Activated gamma-delta T cell (primary cell): ENCODE data around the gene PRPH.
A peak's percentile ranks its signal among the peaks of the same experiment; 100 is the strongest.
"Not testable (repeated sequence)": the region's sequence is repeated elsewhere in the genome, so short reads cannot be mapped to it uniquely, and the experiment has no call there.

Experiments
- DNase-seq: peaks from one replicate; lab custom pipeline; 2025; lab: John Stamatoyannopoulos, UW

Gene PRPH

DNA sequence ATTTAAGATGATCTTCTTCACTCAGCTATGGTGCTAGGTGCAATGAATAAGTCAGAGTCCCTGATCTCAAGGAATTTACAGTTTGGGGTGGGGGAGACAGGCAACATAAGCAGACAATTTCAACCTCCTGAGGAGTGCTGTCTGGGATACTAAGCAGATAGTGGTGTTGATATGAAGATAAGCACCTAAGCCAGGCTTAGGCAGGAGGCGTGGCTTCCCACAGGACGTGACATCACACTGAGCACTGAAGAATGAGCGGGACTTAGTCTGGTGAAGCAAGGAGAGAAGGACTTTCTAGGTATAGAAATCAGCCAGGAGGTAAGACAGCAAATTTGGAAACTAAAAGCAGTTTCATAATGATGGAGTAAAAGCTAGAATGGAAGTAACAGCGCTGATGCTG lies 6.8 kb downstream of the PRPH start:
- DNase-seq = no peak

DNA sequence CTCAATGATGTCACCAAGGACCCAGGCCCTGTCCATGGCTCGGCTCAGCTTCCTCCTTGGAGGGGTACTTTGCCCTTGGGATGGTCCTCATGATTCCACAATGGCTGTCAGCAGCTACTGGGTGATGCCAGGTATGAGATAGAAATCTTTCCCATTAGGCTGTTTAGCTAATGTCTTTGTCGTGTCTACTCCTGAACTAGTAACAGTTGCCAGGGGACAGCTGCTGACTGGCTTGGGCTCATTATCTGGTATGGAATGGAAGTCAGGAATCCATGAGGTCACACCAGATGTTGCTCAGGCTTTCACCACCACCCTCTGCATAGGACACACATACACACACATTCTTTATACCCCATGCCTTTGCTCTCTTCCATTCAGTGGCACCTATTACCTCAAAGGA lies 9.2 kb downstream of the PRPH start:
- DNase-seq = no peak

DNA sequence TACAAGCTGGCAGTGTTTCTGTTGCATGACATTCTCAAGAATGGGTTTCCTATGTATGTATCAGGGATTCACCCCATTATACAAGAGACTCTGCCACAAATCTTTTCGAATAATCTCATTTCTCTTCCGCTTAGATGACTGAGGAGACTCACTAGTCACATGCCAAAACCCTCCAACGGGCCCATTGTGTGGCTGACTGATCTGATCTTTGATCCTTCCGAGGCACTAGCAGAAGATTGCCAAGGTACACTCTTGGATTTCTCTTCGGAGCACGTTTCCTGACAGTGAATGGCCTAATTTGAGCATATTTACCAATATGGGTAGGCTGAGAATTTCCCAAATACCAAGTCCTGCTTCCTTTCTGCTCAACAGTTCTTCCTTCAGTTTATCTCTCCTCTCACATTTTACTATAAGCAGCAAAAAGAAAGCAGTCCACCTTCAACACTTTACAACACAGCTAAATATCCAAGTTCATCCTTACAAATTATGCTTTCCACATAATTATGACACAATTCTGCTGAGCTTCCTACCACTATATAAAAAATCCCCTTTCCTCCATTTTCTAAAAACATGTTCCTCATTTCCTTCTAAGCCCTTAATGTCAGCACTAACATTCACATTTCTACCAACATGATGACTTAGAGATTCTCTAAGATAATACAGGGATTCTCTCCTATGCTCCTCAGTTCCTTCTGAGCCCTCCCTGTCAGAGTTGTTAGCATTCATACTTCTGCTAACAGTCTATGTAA lies 11.0 kb downstream of the PRPH start:
- DNase-seq = no peak

DNA sequence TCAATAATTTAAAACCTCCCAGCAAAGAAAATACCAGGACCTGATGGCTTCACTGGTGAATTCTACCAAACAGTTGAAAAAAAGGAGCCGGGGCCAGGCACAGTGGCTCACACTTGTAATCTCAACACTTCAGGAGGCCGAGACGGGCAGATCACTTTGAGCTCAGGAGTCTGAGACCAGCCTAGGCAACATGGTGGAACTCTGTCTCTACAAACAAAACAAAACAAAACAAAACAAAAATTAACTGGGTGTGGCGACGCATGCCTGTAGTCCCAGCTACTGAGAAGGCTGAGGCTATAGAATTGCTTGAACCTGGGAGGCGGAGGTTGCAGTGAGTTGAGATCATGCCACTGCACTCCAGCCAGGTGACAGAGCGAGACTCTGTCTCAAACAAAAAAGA lies 14.4 kb downstream of the PRPH start:
- no peak for DNase-seq

DNA sequence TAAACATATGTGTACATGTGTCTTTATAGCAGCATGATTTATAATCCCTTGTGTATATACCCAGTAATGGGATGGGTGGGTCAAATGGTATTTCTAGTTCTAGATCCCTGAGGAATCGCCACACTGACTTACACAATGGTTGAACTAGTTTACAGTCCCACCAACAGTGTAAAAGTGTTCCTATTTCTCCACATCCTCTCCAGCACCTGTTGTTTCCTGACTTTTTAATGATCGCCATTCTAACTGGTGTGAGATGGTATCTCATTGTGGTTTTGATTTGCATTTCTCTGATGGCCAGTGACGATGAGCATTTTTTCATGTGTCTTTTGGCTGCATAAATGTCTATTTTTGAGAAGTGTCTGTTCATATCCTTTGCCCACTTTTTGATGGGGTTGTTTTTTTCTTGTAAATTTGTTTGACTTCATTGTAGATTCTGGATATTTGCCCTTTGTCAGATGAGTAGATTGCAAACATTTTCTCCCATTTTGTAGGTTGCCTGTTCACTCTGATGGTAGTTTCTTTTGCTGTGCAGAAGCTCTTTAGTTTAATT lies 15.6 kb downstream of the PRPH start:
- not testable (repeated sequence) for DNase-seq

DNA sequence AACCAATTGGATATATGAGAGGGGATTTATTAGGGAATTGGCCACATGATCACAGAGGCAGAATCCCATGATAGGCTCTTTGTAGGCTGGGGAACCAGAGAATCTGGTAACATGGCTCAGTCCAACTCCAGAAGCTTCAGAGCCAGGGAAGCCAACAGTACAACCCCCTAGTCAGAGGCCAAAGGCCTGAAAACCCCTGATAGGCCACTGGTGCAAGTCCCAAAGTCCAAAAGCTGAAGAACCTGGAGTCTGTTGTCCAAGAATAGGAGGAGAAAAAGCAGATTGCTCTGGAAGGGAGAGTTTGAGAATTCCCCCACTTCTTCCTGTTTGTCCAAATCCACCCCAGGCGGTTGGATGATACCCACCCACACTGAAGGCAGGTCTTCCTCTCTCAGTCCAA lies 19.9 kb downstream of the PRPH start:
- no peak for DNase-seq

DNA sequence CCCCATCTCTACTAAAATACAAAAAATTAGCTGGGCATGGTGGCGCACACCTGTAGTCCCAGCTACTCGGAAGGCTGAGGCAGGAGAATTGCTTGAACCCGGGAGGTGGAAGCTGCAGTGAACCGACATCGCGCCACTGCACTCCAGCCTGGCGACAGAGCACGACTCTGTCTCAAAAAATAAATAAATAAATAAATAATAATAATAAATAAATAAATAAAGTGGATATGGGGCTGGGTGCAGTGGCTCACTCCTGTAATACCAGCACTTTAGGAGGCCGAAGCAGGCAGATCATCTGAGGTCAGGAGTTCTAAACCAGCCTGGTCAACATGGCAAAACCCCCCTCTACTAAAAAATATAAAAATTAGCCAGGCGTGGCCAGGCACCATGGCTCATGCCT lies 22.2 kb downstream of the PRPH start:
- DNase-seq = not testable (repeated sequence)

DNA sequence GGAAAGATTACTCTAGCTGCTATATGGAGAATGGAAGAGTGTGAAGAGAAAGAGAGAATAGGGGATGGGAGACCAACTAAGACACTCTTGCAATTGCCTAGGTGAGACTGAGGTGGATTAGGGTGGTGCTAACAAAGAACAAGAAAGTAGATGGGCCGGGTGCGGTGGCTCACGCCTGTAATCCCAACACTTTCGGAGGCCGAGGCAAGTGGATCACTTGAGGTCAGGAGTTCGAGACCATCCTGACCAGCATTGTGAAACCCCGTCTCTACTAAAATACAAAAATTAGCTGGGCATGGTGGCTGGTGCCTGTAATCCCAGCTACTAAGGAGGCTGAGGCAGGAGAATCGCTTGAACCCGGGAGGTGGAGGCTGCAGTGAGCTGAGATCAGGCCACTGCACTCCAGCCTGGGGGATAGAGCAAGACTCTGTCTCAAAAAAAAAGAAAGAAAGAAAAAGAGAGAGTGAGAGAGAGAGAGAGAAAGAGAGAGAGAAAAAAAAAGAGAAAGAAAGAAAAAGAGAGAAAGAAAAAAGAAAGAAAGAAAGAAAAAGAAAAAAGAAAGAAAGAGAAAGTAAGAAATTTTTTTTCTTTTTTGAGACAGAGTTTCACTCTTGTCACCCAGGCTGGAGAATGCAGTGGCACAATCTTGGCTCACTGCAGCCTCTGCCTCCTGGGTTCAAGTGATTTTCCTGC lies 25.6 kb downstream of the PRPH start:
- DNase-seq = not testable (repeated sequence)

DNA sequence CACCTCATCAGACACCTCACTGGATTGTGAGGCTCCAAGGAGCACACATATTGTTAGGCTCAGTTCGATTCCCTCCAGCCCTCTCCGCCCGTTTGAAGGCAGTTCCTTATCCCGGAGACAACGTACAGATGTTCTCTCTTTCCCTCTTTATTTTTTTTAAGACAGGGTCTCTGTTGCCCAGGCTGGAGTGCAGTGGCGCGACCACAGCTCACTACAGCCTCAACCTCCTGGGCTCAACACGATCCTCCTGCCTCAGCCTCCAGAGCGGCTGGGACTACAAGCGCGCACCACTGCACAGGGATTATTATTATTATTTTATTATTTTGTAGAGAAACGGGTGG lies 27.4 kb downstream of the PRPH start:
- no peak for DNase-seq

DNA sequence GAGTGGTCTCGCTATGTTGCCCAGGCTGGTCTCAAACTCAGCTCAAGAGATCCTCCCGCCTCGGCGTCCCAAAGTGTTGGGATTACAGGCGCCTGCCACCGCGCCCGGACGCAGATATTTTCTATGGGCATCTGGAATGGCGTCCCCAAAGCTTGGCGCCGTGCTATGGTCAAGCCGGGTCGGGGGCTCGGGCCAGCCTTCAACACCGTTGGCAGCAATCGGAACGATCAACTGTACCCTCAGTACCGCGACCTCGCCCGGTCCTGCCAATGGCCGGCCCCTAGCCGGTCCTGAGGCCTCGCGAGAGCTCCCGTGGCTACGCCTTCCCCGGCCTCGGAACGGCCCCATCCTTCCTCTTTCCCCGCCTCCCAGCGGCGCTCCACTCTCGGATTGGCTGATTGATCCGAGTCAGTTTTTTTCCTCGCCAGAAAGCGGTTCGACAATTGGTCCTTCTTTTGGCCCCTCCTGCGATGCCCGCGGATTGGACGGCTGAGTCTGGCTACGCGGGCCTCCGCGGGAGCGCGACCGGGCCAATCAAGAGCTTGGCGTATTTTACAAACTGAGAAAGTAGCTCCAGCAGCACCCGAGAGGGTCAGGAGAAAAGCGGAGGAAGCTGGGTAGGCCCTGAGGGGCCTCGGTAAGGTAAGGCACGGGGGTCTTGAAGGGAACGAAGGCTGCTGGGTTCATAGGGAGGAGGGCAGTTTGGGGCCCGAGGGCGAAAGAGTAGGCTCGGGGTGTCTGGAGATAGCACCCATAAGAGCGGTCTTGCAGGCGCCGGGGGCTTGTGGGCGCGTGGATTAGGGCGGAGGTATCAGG lies 28.0 kb downstream of the PRPH start, which contains the start of gene TROAP:
TROAP (plus strand) TSS at position 548 of the 816 bp plus-strand sequence. CDS start 354 bp downstream, outside the sequence.
- DNase-seq = peak; percentile 85

DNA sequence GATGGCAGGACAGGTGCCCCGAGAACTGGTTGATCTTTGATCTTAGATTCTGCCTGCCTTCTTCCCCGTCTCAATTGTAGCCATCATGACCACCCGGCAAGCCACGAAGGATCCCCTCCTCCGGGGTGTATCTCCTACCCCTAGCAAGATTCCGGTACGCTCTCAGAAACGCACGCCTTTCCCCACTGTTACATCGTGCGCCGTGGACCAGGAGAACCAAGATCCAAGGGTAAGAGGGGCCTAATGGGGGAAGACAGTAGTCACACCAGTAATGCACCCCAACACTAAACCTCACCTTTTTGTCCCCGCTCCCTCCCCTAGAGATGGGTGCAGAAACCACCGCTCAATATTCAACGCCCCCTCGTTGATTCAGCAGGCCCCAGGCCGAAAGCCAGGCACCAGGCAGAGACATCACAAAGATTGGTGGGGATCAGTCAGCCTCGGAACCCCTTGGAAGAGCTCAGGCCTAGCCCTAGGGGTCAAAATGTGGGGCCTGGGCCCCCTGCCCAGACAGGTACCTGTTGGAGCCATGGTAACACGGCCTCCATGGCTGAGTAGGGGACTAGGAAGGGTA lies 28.7 kb downstream of the PRPH start:
- DNase-seq = no peak

DNA sequence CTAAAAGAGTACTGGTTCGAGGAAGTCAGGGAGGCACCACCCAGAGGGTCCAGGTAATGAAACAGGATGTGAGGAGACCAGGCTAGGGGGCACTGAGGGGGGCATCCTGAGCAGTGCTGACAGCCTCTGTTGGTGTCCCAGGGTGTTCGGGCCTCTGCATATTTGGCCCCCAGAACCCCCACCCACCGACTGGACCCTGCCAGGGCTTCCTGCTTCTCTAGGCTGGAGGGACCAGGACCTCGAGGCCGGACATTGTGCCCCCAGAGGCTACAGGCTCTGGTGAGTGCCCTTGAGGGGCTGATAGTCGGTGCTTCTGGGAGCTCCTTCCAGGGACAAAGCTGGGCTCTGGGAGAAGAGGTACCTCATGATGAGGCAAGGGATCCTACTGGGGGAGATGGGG lies 30.7 kb downstream of the PRPH start:
- no peak for DNase-seq

DNA sequence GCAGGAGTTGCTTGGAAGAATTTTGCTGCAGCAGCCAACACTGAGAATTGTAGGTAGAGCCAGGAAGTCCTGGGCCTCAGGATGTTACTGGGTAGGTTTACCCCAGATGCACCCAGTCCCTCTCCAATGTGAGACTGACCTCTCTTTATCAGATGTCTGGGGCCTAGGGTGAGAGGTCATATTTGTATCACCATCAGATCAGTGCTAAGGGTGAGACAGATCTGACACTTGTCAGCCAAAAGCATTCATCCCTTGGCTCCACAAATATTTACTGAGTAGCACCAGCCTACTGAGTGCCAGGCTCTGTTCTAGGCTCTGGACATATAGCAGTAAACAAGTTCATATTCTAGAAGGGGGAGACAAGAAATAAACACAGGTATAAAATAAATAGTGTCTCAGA lies 32.4 kb downstream of the PRPH start:
- no peak for DNase-seq

DNA sequence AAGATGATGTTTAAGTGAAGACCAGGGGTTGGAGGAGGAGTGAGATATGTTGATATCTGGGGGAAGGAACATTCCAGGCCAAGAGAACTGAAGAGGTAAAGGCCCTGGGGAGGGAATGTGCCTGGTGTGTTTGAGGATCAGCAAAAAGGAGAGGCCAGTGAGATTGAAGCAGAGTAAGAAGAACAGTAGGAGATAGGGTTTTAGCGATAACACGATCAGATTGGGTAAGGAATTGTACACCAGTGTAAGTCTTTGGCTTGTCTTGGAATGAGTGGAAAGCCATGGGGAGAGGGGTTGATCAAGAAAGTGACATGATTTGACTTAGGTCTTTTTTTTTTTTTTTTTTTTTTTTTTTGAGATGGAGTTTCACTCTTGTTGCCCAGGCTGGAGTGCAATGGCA lies 32.9 kb downstream of the PRPH start:
- no peak for DNase-seq

DNA sequence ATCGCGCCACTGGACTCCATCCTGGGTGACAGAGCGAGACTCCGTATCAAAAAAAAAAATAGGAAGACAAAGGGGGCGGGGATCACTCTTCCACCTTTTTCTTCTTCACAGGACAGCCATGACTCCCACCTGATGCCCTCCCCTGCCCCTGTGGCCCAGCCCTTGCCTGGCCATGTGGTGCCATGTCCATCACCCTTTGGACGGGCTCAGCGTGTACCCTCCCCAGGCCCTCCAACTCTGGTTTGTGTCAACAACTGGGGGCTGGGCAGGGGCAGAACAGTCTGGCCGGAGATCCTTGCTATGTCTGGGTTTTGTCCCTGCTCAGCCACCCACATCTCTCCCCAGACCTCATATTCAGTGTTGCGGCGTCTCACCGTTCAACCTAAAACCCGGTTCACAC lies 33.9 kb downstream of the PRPH start:
- no peak for DNase-seq

DNA sequence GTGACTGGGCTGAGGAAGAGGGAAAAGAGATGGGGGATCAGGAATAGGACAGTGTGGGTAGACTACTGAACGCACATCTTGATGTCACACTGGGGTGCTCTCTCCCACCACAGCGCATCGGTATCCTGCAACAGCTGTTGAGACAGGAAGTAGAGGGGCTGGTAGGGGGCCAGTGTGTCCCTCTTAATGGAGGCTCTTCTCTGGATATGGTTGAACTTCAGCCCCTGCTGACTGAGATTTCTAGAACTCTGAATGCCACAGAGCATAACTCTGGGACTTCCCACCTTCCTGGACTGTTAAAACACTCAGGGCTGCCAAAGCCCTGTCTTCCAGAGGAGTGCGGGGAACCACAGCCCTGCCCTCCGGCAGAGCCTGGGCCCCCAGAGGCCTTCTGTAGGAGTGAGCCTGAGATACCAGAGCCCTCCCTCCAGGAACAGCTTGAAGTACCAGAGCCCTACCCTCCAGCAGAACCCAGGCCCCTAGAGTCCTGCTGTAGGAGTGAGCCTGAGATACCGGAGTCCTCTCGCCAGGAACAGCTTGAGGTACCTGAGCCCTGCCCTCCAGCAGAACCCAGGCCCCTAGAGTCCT lies 35.2 kb downstream of the PRPH start:
- DNase-seq = no peak

DNA sequence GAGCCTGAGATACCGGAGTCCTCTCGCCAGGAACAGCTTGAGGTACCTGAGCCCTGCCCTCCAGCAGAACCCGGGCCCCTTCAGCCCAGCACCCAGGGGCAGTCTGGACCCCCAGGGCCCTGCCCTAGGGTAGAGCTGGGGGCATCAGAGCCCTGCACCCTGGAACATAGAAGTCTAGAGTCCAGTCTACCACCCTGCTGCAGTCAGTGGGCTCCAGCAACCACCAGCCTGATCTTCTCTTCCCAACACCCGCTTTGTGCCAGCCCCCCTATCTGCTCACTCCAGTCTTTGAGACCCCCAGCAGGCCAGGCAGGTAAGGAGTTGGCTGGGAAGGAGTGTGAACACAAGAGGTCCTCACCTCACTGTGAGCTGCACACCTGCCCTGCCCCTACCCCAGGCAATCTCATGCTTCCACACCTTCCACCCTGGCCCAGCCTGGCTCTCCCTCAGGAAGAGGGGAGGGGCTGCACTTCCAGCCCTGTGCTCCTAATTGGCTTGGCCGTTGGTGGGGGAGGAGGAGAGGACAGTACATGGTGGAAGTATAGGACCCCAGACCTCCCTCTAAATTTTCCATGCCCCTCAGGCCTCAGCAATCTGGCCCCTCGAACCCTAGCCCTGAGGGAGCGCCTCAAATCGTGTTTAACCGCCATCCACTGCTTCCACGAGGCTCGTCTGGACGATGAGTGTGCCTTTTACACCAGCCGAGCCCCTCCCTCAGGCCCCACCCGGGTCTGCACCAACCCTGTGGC lies 35.9 kb downstream of the PRPH start:
- DNase-seq = no peak

DNA sequence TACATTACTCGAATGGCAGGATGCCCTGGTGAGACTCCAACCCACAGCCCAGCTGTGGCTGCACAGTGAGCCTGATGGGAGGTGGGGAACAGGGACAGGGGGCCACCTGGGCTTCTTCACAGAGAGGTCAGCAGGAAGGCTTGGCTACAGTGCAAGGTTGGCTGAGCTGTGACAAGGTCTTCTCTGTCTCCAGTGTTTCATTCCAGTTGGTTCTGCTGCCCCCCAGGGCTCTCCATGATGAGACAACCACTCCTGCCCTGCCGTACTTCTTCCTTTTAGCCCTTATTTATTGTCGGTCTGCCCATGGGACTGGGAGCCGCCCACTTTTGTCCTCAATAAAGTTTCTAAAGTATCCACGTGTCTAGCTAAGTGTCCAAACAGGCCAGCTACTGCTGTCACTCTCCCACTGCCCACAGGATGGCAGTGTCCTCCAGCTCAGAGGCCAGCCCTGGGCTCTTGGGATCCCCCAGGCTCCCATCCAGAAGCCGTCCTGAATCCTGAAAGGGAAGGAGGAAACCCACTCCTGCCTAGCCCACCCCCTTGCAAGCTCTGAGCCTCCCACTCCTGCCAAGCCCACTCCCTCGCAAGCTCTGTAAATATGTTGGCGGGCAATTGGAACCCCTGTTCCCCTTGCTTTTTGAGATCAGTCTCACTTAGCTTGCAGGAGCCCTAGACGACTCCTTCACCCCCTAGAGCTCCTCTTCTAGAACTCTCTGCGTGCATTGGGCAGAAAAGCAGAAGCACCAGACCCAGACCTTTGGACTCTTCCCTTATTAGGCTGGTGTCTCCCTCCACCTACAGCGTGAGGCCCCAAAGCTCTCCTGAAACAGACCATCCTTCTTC lies 36.7 kb downstream of the PRPH start:
- DNase-seq = no peak

DNA sequence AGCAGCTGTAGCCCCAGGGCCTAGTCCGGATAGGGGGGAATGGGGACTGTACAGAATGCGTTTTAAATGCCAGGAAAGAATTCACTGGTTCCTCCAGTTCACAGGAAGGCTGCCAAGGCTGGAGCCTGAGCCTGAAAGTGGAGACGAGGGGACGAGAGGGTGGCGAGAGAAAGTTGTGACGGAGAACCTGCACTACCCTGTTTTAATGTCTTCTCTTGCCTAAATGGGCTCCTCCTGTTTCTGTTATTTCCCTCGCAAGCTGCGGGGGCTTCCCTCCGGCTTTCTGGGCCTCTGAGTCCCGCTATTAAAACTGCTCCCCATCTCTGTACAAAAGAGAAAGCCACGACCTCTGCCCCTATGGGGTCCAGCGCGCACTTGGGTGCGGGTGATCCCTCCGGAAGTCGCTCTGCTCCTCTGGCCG lies 37.5 kb downstream of the PRPH start:
- no peak for DNase-seq

DNA sequence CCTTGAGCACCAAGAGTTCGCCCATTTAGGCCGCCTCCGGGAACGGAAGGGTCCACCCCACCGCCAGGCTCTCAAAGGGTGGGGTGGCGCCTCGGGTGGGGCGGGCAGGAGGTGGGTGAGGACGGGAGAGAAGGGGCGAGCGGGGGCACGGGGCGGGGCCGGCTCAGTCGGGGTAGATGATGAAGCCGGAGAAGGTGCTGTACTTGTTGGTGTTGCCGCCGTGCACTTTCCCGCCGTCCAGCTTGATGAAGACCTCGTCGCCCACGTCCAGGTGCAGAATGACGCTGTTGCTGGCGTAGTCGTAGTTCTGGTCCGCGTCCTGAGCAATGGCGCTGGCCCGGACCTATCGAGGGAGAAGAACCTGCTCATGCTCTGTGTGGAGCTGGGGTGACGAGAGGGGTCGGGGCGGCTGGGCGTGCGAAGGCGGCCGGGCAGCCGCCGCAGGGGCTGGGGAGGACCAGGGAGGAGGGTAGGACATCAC lies 38.0 kb downstream of the PRPH start:
- DNase-seq = no peak
